SH-SY5Y (cell line): ENCODE measurements around the gene SCO2.

ENCODE experiments used
- GATA2 ChIP-seq: IDR thresholded peaks from 2 replicates; pipeline ENCODE4 v1.6.1; 2011; ENCODE audit warnings: mild to moderate bottlenecking, low read depth, low read length
- GATA3 ChIP-seq: IDR thresholded peaks from 2 replicates; pipeline ENCODE4 v1.6.1; 2011; ENCODE audit warnings: low read depth, mild to moderate bottlenecking, low read length, moderate library complexity

DNA sequence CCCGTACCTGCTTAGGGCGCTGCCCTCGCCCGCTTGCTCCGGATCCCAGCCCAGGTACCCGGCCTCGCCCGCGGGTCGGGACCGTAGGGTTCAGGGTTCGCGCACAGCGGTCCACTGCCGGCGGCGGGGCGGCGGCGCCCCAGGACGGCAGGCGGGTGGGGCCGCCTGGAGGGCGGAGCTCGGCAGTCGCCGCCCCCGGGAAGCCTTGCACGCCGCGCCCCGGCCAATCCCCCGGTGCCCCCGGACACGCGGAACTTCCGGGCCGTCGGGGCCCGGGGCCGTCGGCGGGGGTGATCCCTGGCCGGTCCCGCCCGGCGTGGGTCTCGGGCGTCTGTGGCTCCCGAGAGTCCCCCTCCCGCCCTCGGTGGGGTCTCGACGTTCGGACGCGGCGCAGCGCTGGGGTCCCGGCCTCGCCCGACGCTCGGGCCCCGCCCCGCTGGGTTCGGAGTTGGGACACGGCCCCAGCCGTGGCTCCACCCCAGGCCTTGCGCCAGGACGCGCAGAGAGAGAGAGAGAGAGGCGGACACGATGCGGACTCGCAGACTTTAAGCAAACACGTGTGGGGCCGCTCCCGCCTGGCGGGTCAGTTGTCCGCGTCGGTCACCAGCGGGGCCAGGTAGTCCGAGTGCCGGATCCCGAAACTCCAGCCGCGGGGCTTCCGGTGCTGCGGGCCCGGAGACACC lies 4.6 kb upstream of the SCO2 start, which contains the start of gene TYMP:
- TF ChIP-seq GATA2 (no peak), GATA3 (no peak)
